ENCODE data around the gene SMTNL1. TPM values are rescaled to one million over a fixed set of nuclear protein-coding genes. Genes with fewer than 3 reads are reported as not detected.
A peak's percentile ranks its signal among the peaks of the same experiment; 100 is the strongest.

SMTNL1 gene
- total and polyA plus RNA-seq, 9 of the 15 experiments (the other 6 are each of a cell fraction or from before 2014, with no cell fraction given): not detected

DNA sequence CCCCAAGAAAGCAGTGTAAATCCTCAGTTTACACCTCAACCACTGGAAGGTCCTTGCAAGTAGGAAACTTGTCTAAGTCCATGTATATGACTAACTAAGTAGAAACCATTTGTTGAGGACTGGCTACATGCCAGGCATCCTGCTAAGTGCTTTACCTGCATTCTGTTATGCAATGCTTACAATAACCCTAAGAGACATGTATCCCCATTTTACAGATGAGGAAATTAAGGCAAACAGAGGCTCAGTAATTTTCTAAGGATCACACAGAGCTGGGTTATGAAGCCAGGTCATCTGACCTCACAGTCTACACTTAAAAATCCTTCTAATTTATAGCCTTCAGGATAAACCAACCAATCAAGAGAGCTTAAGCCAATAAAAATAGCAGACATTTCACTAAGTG lies 8.4 kb upstream of the SMTNL1 start:
- 0 out of 2 replicates have a peak overlapping the region, but pooled peaks have one; percentile 82 for H3K4me3 ChIP-seq
- no peaks in the 10 kb centered on the region for H4K20me1 ChIP-seq (replicated peaks; ENCODE audit: control insufficient read depth, insufficient read depth, low read length)
- H3K4me2 ChIP-seq (ENCODE audit: insufficient read depth, low read length): peak overlapping the region; percentile 97; the same call in 1 of the 2 replicates
- no peak overlapping the region for H2AFZ ChIP-seq (ENCODE audit: low read depth, low read length)
- intact Hi-C loops (cut with micrococcal nuclease): no loop called here
- ATAC-seq: no peak
- FAIRE-seq: no peak
- H3K9me1 ChIP-seq (ENCODE audit: control insufficient read depth, insufficient read depth, low read length): no peaks in the 10 kb centered on the region
- BruUV-seq (replicated peaks): no TSS peak
- no peaks in the 10 kb centered on the region for H3K9me3 ChIP-seq (replicated peaks; ENCODE audit: control insufficient read depth, insufficient read depth, low read depth, low read length)
- in situ Hi-C loops (cut with MboI): loop anchor here (5.0 to 10.0 kb wide), 2 partner anchors 37 to 184 kb away; no protein-coding TSS in a partner anchor
- POLR2A ChIA-PET: interaction anchor here (1.1 to 2.2 kb wide), 5 partner anchors 9 to 71 kb away, joined by 3 to 9 read pairs (median 4); partner anchors contain the start of gene SLC43A1
- H3K36me3 ChIP-seq (ENCODE audit: control insufficient read depth, insufficient read depth, low read length): peaks cover 36% of the 10 kb centered on the region
- peaks cover 9 to 34% of the 10 kb centered on the region in 2 experiments; a peak in 4 of 5 replicates for H3K4me1 ChIP-seq (replicated peaks in 1 of 2; ENCODE audit: control insufficient read depth in 2 of 2, insufficient read depth in 2 of 2, low read length in 2 of 2)
- H3K79me2 ChIP-seq (ENCODE audit: control insufficient read depth, insufficient read depth, low read length): peaks cover 35% of the 10 kb centered on the region
- peak overlapping the region in 1 of 2 experiments; percentile 91; a peak in 1 of 4 replicates for H3K9ac ChIP-seq (ENCODE audit: insufficient read depth in 1 of 2, low read depth in 2 of 2, low read length in 2 of 2)
- DNase-seq (ENCODE audit: extremely low read depth in 1 of 4, low spot score in 3 of 4): no peak
- no peak overlapping the region; the same call in 1 of the 3 replicates for H3K27ac ChIP-seq (ENCODE audit: extremely low read depth, low read depth, low read length)
- CTCF ChIA-PET (ENCODE audit: low intra/inter-chr PET ratio): no interaction called here
- no peaks in the 10 kb centered on the region for H3K27me3 ChIP-seq (ENCODE audit: control insufficient read depth in 2 of 2, insufficient read depth in 2 of 2, low read length in 2 of 2)
- no peak for TF ChIP-seq MTA2 (IDR thresholded peaks at IDR 0.05; ENCODE audit: low read depth)
- TF ChIP-seq, protein P1, sequence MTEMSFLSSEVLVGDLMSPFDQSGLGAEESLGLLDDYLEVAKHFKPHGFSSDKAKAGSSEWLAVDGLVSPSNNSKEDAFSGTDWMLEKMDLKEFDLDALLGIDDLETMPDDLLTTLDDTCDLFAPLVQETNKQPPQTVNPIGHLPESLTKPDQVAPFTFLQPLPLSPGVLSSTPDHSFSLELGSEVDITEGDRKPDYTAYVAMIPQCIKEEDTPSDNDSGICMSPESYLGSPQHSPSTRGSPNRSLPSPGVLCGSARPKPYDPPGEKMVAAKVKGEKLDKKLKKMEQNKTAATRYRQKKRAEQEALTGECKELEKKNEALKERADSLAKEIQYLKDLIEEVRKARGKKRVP (CRISPR knock-in tag; IDR thresholded peaks at IDR 0.05): no peak
- TF ChIP-seq, protein P2, sequence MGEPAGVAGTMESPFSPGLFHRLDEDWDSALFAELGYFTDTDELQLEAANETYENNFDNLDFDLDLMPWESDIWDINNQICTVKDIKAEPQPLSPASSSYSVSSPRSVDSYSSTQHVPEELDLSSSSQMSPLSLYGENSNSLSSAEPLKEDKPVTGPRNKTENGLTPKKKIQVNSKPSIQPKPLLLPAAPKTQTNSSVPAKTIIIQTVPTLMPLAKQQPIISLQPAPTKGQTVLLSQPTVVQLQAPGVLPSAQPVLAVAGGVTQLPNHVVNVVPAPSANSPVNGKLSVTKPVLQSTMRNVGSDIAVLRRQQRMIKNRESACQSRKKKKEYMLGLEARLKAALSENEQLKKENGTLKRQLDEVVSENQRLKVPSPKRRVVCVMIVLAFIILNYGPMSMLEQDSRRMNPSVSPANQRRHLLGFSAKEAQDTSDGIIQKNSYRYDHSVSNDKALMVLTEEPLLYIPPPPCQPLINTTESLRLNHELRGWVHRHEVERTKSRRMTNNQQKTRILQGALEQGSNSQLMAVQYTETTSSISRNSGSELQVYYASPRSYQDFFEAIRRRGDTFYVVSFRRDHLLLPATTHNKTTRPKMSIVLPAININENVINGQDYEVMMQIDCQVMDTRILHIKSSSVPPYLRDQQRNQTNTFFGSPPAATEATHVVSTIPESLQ (CRISPR knock-in tag; IDR thresholded peaks at IDR 0.05): no peak
- no peak for TF ChIP-seq GABPB1 (CRISPR knock-in tag; IDR thresholded peaks at IDR 0.05)
- TF ChIP-seq RBM25 (IDR thresholded peaks at IDR 0.05; ENCODE audit: low read depth, low read length, severe bottlenecking): peak; percentile 79
- TF ChIP-seq, protein P3, sequence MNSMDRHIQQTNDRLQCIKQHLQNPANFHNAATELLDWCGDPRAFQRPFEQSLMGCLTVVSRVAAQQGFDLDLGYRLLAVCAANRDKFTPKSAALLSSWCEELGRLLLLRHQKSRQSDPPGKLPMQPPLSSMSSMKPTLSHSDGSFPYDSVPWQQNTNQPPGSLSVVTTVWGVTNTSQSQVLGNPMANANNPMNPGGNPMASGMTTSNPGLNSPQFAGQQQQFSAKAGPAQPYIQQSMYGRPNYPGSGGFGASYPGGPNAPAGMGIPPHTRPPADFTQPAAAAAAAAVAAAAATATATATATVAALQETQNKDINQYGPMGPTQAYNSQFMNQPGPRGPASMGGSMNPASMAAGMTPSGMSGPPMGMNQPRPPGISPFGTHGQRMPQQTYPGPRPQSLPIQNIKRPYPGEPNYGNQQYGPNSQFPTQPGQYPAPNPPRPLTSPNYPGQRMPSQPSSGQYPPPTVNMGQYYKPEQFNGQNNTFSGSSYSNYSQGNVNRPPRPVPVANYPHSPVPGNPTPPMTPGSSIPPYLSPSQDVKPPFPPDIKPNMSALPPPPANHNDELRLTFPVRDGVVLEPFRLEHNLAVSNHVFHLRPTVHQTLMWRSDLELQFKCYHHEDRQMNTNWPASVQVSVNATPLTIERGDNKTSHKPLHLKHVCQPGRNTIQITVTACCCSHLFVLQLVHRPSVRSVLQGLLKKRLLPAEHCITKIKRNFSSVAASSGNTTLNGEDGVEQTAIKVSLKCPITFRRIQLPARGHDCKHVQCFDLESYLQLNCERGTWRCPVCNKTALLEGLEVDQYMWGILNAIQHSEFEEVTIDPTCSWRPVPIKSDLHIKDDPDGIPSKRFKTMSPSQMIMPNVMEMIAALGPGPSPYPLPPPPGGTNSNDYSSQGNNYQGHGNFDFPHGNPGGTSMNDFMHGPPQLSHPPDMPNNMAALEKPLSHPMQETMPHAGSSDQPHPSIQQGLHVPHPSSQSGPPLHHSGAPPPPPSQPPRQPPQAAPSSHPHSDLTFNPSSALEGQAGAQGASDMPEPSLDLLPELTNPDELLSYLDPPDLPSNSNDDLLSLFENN (IDR thresholded peaks at IDR 0.05; ENCODE audit: low read depth in 2 of 2, low read length in 2 of 2): no peak
- TF ChIP-seq NFIC (IDR thresholded peaks at IDR 0.05): peak; percentile 55
- no peak for TF ChIP-seq ZNF140 (CRISPR knock-in tag; IDR thresholded peaks at IDR 0.05)
- TF ChIP-seq, protein P4, sequence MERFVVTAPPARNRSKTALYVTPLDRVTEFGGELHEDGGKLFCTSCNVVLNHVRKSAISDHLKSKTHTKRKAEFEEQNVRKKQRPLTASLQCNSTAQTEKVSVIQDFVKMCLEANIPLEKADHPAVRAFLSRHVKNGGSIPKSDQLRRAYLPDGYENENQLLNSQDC (CRISPR knock-in tag; IDR thresholded peaks at IDR 0.05): no peak
- peak; percentile 29 to 46; a peak in 1 of 4 replicates for TF ChIP-seq KDM1A (IDR thresholded peaks at IDR 0.05)
- TF ChIP-seq BCL6 (CRISPR knock-in tag; IDR thresholded peaks at IDR 0.05): no peak
- no peak for TF ChIP-seq CHCHD3 (CRISPR knock-in tag; IDR thresholded peaks at IDR 0.05)
- TF ChIP-seq CBFA2T2 (conservative IDR thresholded peaks at IDR 0.05): no peak
- TF ChIP-seq TAF7 (tag; IDR thresholded peaks at IDR 0.05): no peak
- TF ChIP-seq ZNF224 (CRISPR knock-in tag; IDR thresholded peaks at IDR 0.05): no peak
- TF ChIP-seq, protein P5, sequence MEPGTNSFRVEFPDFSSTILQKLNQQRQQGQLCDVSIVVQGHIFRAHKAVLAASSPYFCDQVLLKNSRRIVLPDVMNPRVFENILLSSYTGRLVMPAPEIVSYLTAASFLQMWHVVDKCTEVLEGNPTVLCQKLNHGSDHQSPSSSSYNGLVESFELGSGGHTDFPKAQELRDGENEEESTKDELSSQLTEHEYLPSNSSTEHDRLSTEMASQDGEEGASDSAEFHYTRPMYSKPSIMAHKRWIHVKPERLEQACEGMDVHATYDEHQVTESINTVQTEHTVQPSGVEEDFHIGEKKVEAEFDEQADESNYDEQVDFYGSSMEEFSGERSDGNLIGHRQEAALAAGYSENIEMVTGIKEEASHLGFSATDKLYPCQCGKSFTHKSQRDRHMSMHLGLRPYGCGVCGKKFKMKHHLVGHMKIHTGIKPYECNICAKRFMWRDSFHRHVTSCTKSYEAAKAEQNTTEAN (CRISPR knock-in tag; IDR thresholded peaks at IDR 0.05): no peak
- no peak for TF ChIP-seq ZKSCAN3 (CRISPR knock-in tag; IDR thresholded peaks at IDR 0.05)

Measured in K562 (cell line).